Gastrocnemius medialis (tissue), 4 donors: ENCODE results near the gene TWF2. TPM values are rescaled to one million over a fixed set of nuclear protein-coding genes. Genes with fewer than 3 reads are reported as not detected.

Experiments used
- ATAC-seq, 2 donors: fragments of 150-250 bp; one replicate each; pipeline ENCODE4 v1.9.1; 2016
- DNase-seq, 2 donors: peaks; one replicate each; pipeline ENCODE4 v3.0.0-alpha.2; 2019
- H3K27ac ChIP-seq, 4 donors: fragments of 200-600 bp; sonication (generic); 1 replicate in 1 of 4; 2 replicates in 3 of 4; pipeline ENCODE4 v1.5.1; 2016 to 2018; ENCODE audit warnings: mild to moderate bottlenecking in 2 of 4, moderate library complexity in 1 of 4
- H3K27me3 ChIP-seq, 3 donors: fragments of 200-600 bp; sonication (generic) in 2 of 3; 1 replicate in 1 of 3; 2 replicates in 2 of 3; pipeline versions ENCODE4 v1.5.1 to v1.6.0; 2016 to 2019; ENCODE audit warnings: mild to moderate bottlenecking in 1 of 3, moderate library complexity in 1 of 3
- H3K36me3 ChIP-seq, 2 donors: fragments of 200-600 bp; sonication (generic) in 1 of 2; one replicate each; pipeline ENCODE4 v1.5.1; 2017 to 2018
- H3K4me1 ChIP-seq, 2 donors: fragments of 200-600 bp; sonication (generic) in 1 of 2; one replicate each; pipeline ENCODE4 v1.5.1; 2016 to 2017; ENCODE audit warnings: mild to moderate bottlenecking in 2 of 2
- H3K4me3 ChIP-seq, 4 donors: fragments of 200-600 bp; sonication (generic) in 3 of 4; 1 replicate in 1 of 4; 2 replicates in 3 of 4; pipeline ENCODE4 v1.5.1; 2016 to 2019; ENCODE audit warnings: mild to moderate bottlenecking in 2 of 4
- H3K9me3 ChIP-seq, 3 donors: fragments of 200-600 bp; sonication (generic) in 2 of 3; 1 replicate in 1 of 3; 2 replicates in 2 of 3; pipeline ENCODE4 v1.5.1; 2016 to 2019
- POLR2A ChIP-seq, 2 donors: fragments of 450-650 bp; IDR thresholded peaks; one replicate each; pipeline ENCODE4 v1.6.1; 2017; ENCODE audit warnings: antibody characterized with exemption in 2 of 2, mild to moderate bottlenecking in 2 of 2, moderate library complexity in 2 of 2
- in situ Hi-C, 4 donors: fragments of 200-750 bp; cut with MboI; loops; one replicate each; pipeline versions ENCODE4 v1.15.0 to v1.8.0; 2017; ENCODE audit warnings: low sequenced_read_pairs in 4 of 4
- intact Hi-C: fragments of 100-400 bp; cut with DNase I; formaldehyde crosslinking; loops from one replicate; pipeline ENCODE4 v1.15.1; 2023; ENCODE audit warnings: low total_unique reads
- total RNA-seq, 4 donors: library from RNA; depleted of rRNA; stranded (reverse); fragments of >200 nt; gene quantifications; one replicate each; pipeline versions ENCODE4 v1.1.0 to v1.2.3, GENCODE V29; 2016
- TF ChIP-seq, protein P1 (sequence below), 5 experiments: fragments of 450-650 bp in 3 of 5; fragments of 200-600 bp in 2 of 5; sonication (generic) in 2 of 5; IDR thresholded peaks in 4 of 5; conservative IDR thresholded peaks in 1 of 5; 1 replicate in 4 of 5; 2 replicates in 1 of 5; pipeline ENCODE4 v1.5.1; 2016 to 2019; ENCODE audit warnings: antibody characterized with exemption in 5 of 5, mild to moderate bottlenecking in 3 of 5, moderate library complexity in 3 of 5

The TWF2 gene
- total RNA-seq, 4 donors from 2014 or later = 99.2 to 222 (median 168) TPM

DNA sequence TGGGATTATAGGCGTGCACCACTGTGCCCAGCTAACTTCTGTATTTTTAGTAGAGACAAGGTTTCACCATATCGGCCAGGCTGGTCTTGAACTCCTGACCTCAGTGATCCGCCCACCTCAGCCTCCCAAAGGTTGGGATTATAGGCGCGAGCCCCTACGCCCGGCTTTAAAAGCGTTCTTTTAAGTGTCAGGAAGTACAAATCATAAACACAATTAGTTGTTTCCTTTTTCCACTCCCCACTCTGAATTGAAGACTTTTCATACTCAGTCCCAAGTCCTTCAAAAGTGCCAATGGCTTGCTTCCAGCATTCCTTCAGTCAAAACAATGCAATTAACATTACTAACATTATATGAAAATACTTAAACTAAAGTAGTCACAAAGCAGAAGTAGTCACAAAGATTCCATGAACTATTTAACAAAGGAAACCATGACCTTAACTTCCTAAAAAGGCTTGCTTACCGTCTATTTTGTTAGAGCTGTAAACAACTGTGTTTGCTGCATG lies 31.3 kb upstream of the TWF2 start:
- intact Hi-C loops (loop anchor here (10.0 kb wide), 1 partner anchor 216 kb away; the partner anchor contains the start of gene DUSP7), in situ Hi-C loops (no loop called here)
- no peak overlapping the region for H3K4me3 ChIP-seq

DNA sequence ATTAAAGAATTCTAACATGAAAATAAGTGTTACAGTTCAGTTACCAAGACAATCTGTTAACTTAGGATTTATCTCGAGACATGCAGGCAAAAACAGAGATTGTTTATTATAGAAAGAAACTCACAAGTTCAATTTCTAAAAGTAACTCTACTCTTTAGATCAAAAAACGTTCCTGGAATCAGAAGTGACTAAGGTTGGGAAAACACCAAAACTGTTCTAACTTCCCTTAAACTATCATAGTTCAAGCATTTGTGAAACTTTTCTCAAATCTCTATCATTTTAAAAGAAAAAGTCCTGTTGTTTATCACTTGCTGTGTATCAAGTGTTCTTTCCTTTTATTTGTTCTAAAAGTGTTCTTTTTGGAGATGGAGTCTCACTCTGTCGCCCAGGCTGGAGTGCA lies 30.8 kb upstream of the TWF2 start:
- peaks cover 4 to 51% of the 10 kb centered on the region in 2 donors for H3K36me3 ChIP-seq
- no peaks in the 10 kb centered on the region for H3K9me3 ChIP-seq
- in situ Hi-C loops = no loop called here
- no peaks in the 10 kb centered on the region for H3K27me3 ChIP-seq
- peak overlapping the region; percentile 10 to 64 (median 45) for H3K27ac ChIP-seq
- peaks cover 43 to 52% of the 10 kb centered on the region in 2 donors for H3K4me1 ChIP-seq
- DNase-seq (no peak), ATAC-seq (no peak)
- no peak for TF ChIP-seq POLR2A (IDR thresholded peaks at IDR 0.05)
- TF ChIP-seq, protein P1, sequence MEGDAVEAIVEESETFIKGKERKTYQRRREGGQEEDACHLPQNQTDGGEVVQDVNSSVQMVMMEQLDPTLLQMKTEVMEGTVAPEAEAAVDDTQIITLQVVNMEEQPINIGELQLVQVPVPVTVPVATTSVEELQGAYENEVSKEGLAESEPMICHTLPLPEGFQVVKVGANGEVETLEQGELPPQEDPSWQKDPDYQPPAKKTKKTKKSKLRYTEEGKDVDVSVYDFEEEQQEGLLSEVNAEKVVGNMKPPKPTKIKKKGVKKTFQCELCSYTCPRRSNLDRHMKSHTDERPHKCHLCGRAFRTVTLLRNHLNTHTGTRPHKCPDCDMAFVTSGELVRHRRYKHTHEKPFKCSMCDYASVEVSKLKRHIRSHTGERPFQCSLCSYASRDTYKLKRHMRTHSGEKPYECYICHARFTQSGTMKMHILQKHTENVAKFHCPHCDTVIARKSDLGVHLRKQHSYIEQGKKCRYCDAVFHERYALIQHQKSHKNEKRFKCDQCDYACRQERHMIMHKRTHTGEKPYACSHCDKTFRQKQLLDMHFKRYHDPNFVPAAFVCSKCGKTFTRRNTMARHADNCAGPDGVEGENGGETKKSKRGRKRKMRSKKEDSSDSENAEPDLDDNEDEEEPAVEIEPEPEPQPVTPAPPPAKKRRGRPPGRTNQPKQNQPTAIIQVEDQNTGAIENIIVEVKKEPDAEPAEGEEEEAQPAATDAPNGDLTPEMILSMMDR (IDR thresholded peaks at IDR 0.05 in 4 of 5, conservative IDR thresholded peaks at IDR 0.05 in 1 of 5) = no peak
- intact Hi-C loops = loop anchor here (10.0 kb wide), 1 partner anchor 215 kb away; the partner anchor contains the start of gene DUSP7
- no peak overlapping the region for H3K4me3 ChIP-seq

More for the DNA sequence above, 31.3 kb upstream of the TWF2 start:
- Histone ChIP-seq H3K9me3 (no peaks in the 10 kb centered on the region), H3K27me3 (no peaks in the 10 kb centered on the region), H3K4me1 (peaks cover 48 to 57% of the 10 kb centered on the region in 2 donors), H3K27ac (peak overlapping the region; percentile 39 to 64 (median 47)), H3K36me3 (peaks cover 4 to 49% of the 10 kb centered on the region in 2 donors)
- peak in 1 of 2 donors; percentile 30 for ATAC-seq
- TF ChIP-seq POLR2A (IDR thresholded peaks at IDR 0.05) = no peak
- TF ChIP-seq, protein P1 (IDR thresholded peaks at IDR 0.05 in 4 of 5, conservative IDR thresholded peaks at IDR 0.05 in 1 of 5) = no peak
- no peak for DNase-seq

DNA sequence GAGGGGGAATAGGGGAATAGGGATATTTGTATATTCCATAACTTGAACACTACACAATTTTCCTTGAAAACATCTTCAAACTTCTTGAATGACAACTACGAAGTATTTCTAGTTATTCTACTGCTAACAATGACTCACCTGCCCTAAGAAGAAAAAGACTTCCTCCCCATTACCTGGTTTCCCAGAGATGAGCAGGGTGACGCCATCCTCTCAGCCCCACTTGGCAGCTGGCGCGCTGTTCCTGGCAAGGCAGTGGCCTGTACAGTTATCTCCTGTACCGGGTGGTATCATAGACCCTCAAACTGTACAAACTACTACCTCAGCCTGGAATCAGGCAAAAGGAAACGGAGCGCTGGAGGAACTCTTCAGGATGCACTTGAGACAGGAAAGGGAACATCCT lies 29.1 kb upstream of the TWF2 start:
- H3K4me3 ChIP-seq = no peak overlapping the region
- no peak overlapping the region for H3K27ac ChIP-seq
- TF ChIP-seq POLR2A (IDR thresholded peaks at IDR 0.05) = no peak
- TF ChIP-seq, protein P1 (IDR thresholded peaks at IDR 0.05 in 4 of 5, conservative IDR thresholded peaks at IDR 0.05 in 1 of 5) = no peak
- H3K36me3 ChIP-seq = peaks cover 4 to 68% of the 10 kb centered on the region in 2 donors
- DNase-seq (no peak), ATAC-seq (no peak)
- H3K4me1 ChIP-seq = peaks cover 31 to 39% of the 10 kb centered on the region in 2 donors
- no peaks in the 10 kb centered on the region for H3K27me3 ChIP-seq
- in situ Hi-C loops = no loop called here
- H3K9me3 ChIP-seq = no peaks in the 10 kb centered on the region
- intact Hi-C loops = no loop called here

DNA sequence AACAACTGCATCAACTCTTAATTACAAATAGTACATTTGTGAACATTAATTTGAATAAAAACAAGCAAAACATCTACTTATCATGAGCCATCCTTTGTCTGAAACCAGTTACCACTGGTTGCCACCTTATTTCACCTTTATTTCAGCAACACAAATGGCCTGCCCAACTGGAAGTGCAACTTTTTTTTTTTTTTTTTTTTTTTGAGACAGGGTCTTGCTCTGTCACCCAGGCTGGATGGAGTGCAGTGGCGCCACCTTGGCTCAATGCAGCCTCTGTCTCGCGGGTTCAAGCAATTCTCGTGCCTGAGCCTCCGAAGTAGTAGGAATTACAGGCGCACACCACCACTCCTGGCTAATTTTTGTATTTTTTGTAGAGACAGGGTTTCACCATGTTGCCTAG lies 26.4 kb upstream of the TWF2 start:
- Histone ChIP-seq H3K27ac (no peak overlapping the region), H3K4me1 (peaks cover 7 to 13% of the 10 kb centered on the region in 2 donors), H3K27me3 (no peaks in the 10 kb centered on the region), H3K36me3 (peaks cover 11 to 94% of the 10 kb centered on the region in 2 donors), H3K4me3 (no peak overlapping the region), H3K9me3 (no peaks in the 10 kb centered on the region)
- DNase-seq (no peak), ATAC-seq (no peak)
- in situ Hi-C loops = no loop called here
- TF ChIP-seq POLR2A (IDR thresholded peaks at IDR 0.05) = no peak
- TF ChIP-seq, protein P1 (IDR thresholded peaks at IDR 0.05 in 4 of 5, conservative IDR thresholded peaks at IDR 0.05 in 1 of 5) = no peak
- intact Hi-C loops = no loop called here
